Measurements from ENCODE around the gene KIF4A. TPM values are rescaled to one million over a fixed set of nuclear protein-coding genes. Genes with fewer than 3 reads are reported as not detected.

KIF4A gene
- total and polyA plus RNA-seq, 9 of the 15 experiments (the other 6 are each of a cell fraction or from before 2014, with no cell fraction given): 13.0 to 42.7 (median 35.9) TPM

- in situ Hi-C loops (cut with MboI): no loop called here
- Histone ChIP-seq H3K4me2 (ENCODE audit: insufficient read depth, low read length) (no peak overlapping the region), H2AFZ (ENCODE audit: low read depth, low read length) (no peak overlapping the region), H3K4me3 (no peak overlapping the region), H3K27ac (ENCODE audit: extremely low read depth, low read depth, low read length) (no peak overlapping the region), H3K9me1 (ENCODE audit: control insufficient read depth, insufficient read depth, low read length) (no peaks in the 10 kb centered on the region), H3K79me2 (ENCODE audit: control insufficient read depth, insufficient read depth, low read length) (no peaks in the 10 kb centered on the region), H4K20me1 (replicated peaks; ENCODE audit: control insufficient read depth, insufficient read depth, low read length) (no peaks in the 10 kb centered on the region), H3K9ac (ENCODE audit: insufficient read depth in 1 of 2, low read depth in 2 of 2, low read length in 2 of 2) (no peak overlapping the region), H3K9me3 (replicated peaks; ENCODE audit: control insufficient read depth, insufficient read depth, low read depth, low read length) (no peaks in the 10 kb centered on the region), H3K27me3 (ENCODE audit: control insufficient read depth in 2 of 2, insufficient read depth in 2 of 2, low read length in 2 of 2) (no peaks in the 10 kb centered on the region; a peak in 1 of 5 replicates), H3K36me3 (ENCODE audit: control insufficient read depth, insufficient read depth, low read length) (no peaks in the 10 kb centered on the region), H3K4me1 (replicated peaks in 1 of 2; ENCODE audit: control insufficient read depth in 2 of 2, insufficient read depth in 2 of 2, low read length in 2 of 2) (no peaks in the 10 kb centered on the region; a peak in 1 of 5 replicates)
- ChIA-PET CTCF (ENCODE audit: low intra/inter-chr PET ratio) (no interaction called here), POLR2A (no interaction called here)
- no peak for FAIRE-seq
- no peak for ATAC-seq
- intact Hi-C loops (cut with micrococcal nuclease): no loop called here
- DNase-seq (ENCODE audit: extremely low read depth in 1 of 4, low spot score in 3 of 4): no peak
- WGBS (ENCODE audit: insufficient coverage, low coverage, missing lambda C conversion rate): 22% methylated on average over 9 of the region's 15 CpGs
- BruUV-seq (replicated peaks): no TSS peak
- TF ChIP-seq SAP30 (IDR thresholded peaks at IDR 0.05; ENCODE audit: borderline replicate concordance, insufficient read depth, low read depth, low read length, poor library complexity, severe bottlenecking) (no peak), NFIC (IDR thresholded peaks at IDR 0.05) (peak; percentile 52), ZNF449 (CRISPR knock-in tag; IDR thresholded peaks at IDR 0.05) (no peak)
Observed at GRCh38 chrX:70426286-70427278, 136.7 kb downstream of the KIF4A start.

Data from K562 (cell line).